OCI-LY3 (cell line): ENCODE data around the gene MAP1LC3B2.

ENCODE experiments used
- H2AFZ ChIP-seq: fragments of 200-600, 300-600 bp; shearing (Covaris generic); 2 replicates; pipeline ENCODE4 v1.6.0; 2014; ENCODE audit warnings: antibody characterized with exemption, low read depth, low read length
- H3K27ac ChIP-seq: fragments of 200-600, 300-600 bp; sonication (generic); 2 replicates; pipeline ENCODE4 v1.5.1; 2014; ENCODE audit warnings: mild to moderate bottlenecking, low read length, moderate library complexity, mixed read lengths
- H3K27me3 ChIP-seq: fragments of 200-600, 300-600 bp; sonication (generic); 2 replicates; pipeline ENCODE4 v1.6.1; 2014; ENCODE audit warnings: low read depth, low read length, mixed read lengths
- H3K36me3 ChIP-seq: fragments of 200-600, 300-600 bp; sonication (generic); replicated peaks from 2 replicates; pipeline ENCODE3; 2014; ENCODE audit warnings: low read depth, low read length, mixed read lengths
- H3K4me1 ChIP-seq: fragments of 300-600, 200-600 bp; sonication (generic); 2 replicates; pipeline ENCODE4 v1.6.1; 2014; ENCODE audit warnings: low read length, mixed read lengths
- H3K4me2 ChIP-seq: fragments of 200-600, 300-600 bp; sonication (generic); 2 replicates; pipeline ENCODE4 v1.6.1; 2014; ENCODE audit warnings: low read length, mixed read lengths
- H3K4me3 ChIP-seq: fragments of 300-600, 200-600 bp; sonication (generic); 2 replicates; pipeline ENCODE4 v1.5.1; 2014; ENCODE audit warnings: antibody characterized with exemption, mild to moderate bottlenecking, low read length, moderate library complexity
- H3K79me2 ChIP-seq: fragments of 300-600, 200-600 bp; shearing (Covaris generic); 2 replicates; pipeline ENCODE4 v1.6.1; 2014; ENCODE audit warnings: mild to moderate bottlenecking, low read length, mixed read lengths
- H3K9ac ChIP-seq: fragments of 300-600, 200-600 bp; shearing (Covaris generic); 2 replicates; pipeline ENCODE4 v1.6.0; 2014; ENCODE audit warnings: mild to moderate bottlenecking, low read length, moderate library complexity
- H3K9me3 ChIP-seq: fragments of 200-600, 300-600 bp; shearing (Covaris generic); 2 replicates; pipeline ENCODE4 v1.6.1; 2014; ENCODE audit warnings: low read length, mixed read lengths; ENCODE audit not compliant: insufficient read depth
- H4K20me1 ChIP-seq: fragments of 200-600, 300-600 bp; sonication (generic); 2 replicates; pipeline ENCODE4 v1.6.1; 2016; ENCODE audit warnings: low read length, mixed read lengths; ENCODE audit not compliant: insufficient read depth
- CTCF ChIP-seq: fragments of 200-600, 300-600 bp; sonication (generic); IDR thresholded peaks from 2 replicates; pipeline ENCODE4 v1.5.1; 2014; ENCODE audit warnings: antibody characterized with exemption, low read length, low read depth
- EZH2phosphoT487 ChIP-seq: fragments of 200-600 bp; shearing (Covaris generic); IDR thresholded peaks from 2 replicates; pipeline ENCODE4 v1.6.1; 2018; ENCODE audit warnings: antibody characterized with exemption, mixed run types, low read depth

The MAP1LC3B2 gene

GRCh38 chr12:116537101-116537904 lies 21.9 kb upstream of the MAP1LC3B2 start:
- Histone ChIP-seq H3K27me3 (peaks cover 4% of the 10 kb centered on the region; the same call in 1 of the 2 replicates), H3K27ac (peak overlapping the region; percentile 67), H3K36me3 (no peaks in the 10 kb centered on the region), H3K4me3 (peak overlapping the region; percentile 70), H3K4me2 (peak overlapping the region; percentile 97), H3K9ac (peak overlapping the region; percentile 45; the same call in 1 of the 2 replicates), H4K20me1 (no peaks in the 10 kb centered on the region), H3K79me2 (no peaks in the 10 kb centered on the region), H3K4me1 (peaks cover 60% of the 10 kb centered on the region), H3K9me3 (no peaks in the 10 kb centered on the region), H2AFZ (no peak overlapping the region)
- no peak for TF ChIP-seq EZH2phosphoT487
- TF ChIP-seq CTCF = no peak

GRCh38 chr12:116538076-116538591 lies 21.0 kb upstream of the MAP1LC3B2 start:
- Histone ChIP-seq H3K4me1 (peaks cover 54% of the 10 kb centered on the region), H2AFZ (no peak overlapping the region), H4K20me1 (no peaks in the 10 kb centered on the region), H3K36me3 (no peaks in the 10 kb centered on the region), H3K9ac (peak overlapping the region; percentile 39; the same call in 1 of the 2 replicates), H3K4me3 (peak overlapping the region; percentile 70), H3K27me3 (peaks cover 4% of the 10 kb centered on the region; the same call in 1 of the 2 replicates), H3K27ac (peak overlapping the region; percentile 67), H3K9me3 (no peaks in the 10 kb centered on the region), H3K79me2 (no peaks in the 10 kb centered on the region), H3K4me2 (peak overlapping the region; percentile 97)
- TF ChIP-seq CTCF = no peak
- no peak for TF ChIP-seq EZH2phosphoT487

- no peaks in the 10 kb centered on the region for H3K36me3 ChIP-seq
- H3K79me2 ChIP-seq = no peaks in the 10 kb centered on the region
- peaks cover 54% of the 10 kb centered on the region for H3K4me1 ChIP-seq
- peak overlapping the region; percentile 97 for H3K4me2 ChIP-seq
- H2AFZ ChIP-seq = no peak overlapping the region
- H4K20me1 ChIP-seq = no peaks in the 10 kb centered on the region
- H3K9ac ChIP-seq = peak overlapping the region; percentile 9; the same call in 1 of the 2 replicates
- H3K27ac ChIP-seq = no peak overlapping the region
- H3K9me3 ChIP-seq = no peaks in the 10 kb centered on the region
- peak overlapping the region; percentile 70 for H3K4me3 ChIP-seq
- H3K27me3 ChIP-seq = peaks cover 4% of the 10 kb centered on the region; the same call in 1 of the 2 replicates
- no peak for TF ChIP-seq CTCF
- no peak for TF ChIP-seq EZH2phosphoT487
Measured at GRCh38 chr12:116538682-116539305, 20.4 kb upstream of the MAP1LC3B2 start.

- Histone ChIP-seq H3K4me2 (peak overlapping the region; percentile 97), H3K9me3 (no peaks in the 10 kb centered on the region), H3K4me3 (peak overlapping the region; percentile 4; the same call in 1 of the 2 replicates), H4K20me1 (no peaks in the 10 kb centered on the region), H3K79me2 (no peaks in the 10 kb centered on the region), H3K27me3 (peaks cover 4% of the 10 kb centered on the region; the same call in 1 of the 2 replicates), H3K27ac (peak overlapping the region; percentile 15; the same call in 1 of the 2 replicates), H3K4me1 (peaks cover 53% of the 10 kb centered on the region), H3K36me3 (no peaks in the 10 kb centered on the region), H3K9ac (no peak overlapping the region), H2AFZ (no peak overlapping the region)
- TF ChIP-seq CTCF = no peak
- TF ChIP-seq EZH2phosphoT487 = no peak
Measured at GRCh38 chr12:116539361-116539771, 19.8 kb upstream of the MAP1LC3B2 start.
